Nasal cavity respiratory epithelium epithelial cell of viscerocranial mucosa (primary cell): ENCODE measurements around the gene IFIH1. TPM values are rescaled to one million over a fixed set of nuclear protein-coding genes. Genes with fewer than 3 reads are reported as not detected.

ENCODE experiments used
- total RNA-seq: library from RNA; depleted of rRNA; stranded (reverse); fragments of >200 nt; gene quantifications from 2 replicates; pipeline ENCODE4 v1.2.3, GENCODE V29; 2014

Gene IFIH1
- total RNA-seq: 6.8 and 27.3 TPM in 2 replicates

GRCh38 chr2:162318328-162319180, at the start of gene IFIH1:
Gene IFIH1, minus strand, starts transcription at chr2:162318684. Its CDS starts 377 bp downstream, at chr2:162318307.

DNA sequence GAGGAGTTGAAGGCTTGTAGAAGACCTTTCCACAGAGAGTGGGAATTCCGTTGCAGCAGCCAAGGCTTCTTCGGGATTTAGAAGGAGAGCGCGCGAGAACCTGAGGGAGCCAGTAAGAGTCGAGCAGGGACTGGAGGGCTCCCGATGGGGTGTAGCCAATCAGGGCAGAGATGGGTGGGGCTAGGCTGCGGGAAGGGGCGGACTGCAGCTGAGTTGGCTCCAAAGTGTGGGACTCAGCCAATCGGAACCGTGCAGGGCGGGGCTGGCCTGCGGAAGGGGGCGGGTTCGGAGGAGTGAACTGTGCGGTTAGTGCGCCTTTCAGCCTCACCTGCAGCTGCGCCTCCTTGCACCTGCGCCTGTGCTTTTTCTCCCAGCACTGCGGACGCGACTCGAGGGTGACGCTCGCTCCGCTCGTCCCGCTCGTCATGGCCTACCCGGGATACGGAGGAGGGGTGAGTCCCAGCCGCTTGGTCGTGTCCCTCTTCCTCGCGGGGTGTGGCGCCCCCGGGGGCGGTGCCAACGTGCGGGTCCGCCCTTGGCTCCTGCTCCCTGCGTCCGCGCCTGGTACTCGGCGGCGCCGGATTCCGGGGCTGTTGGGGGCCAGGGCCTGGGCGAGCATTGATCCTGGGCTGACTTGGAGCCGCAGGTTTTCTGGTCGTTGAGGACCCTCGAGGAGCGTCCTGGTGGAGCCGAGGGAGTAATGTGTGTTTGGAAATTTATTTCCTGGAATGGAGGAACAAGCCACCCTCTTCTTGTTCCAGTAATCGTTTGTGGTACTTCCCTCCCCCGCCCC, 25.5 kb upstream of the IFIH1 start, which contains the start of gene GCA:
Gene GCA, plus strand, starts transcription at position 309 of the 793 bp plus-strand sequence. Its CDS starts 117 bp downstream, at position 426.

DNA sequence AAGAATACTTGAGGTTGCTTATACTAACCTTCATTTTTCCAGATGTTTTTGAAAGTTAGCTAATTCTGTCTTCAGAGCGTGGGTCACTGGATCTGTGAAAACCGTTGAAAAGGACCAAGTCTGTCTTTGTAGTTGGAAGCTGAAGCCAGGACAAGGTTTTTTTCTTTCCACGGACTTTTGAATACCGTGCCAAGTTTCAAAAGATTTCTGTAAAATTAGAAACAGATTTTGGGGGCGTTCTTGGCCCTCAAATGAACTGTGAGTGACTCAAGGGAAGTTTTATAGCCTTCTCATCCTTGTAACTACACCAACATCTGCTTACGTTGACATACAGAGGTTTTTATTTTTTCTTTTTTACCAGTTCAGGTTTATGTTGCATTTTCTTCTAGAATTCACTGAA, 75.2 kb downstream of the IFIH1 start, which contains the start of gene FAP:
Gene FAP, minus strand, starts transcription at position 152 of the 400 bp plus-strand sequence. Its CDS starts 118 bp downstream, at position 34.

Other genes starting within 250 kb of the IFIH1 start
- 5.5 and 9.3 TPM in 2 replicates for gene DPP4, start 244.5 kb downstream of the IFIH1 start, total RNA-seq
- gene GCG, start 166.4 kb downstream of the IFIH1 start, total RNA-seq: not detected in 2 replicates
- 1.7 and 14.2 TPM in 2 replicates for gene FAP, start 75.2 kb downstream of the IFIH1 start, total RNA-seq
- gene GCA, start 25.4 kb upstream of the IFIH1 start, total RNA-seq: 6.2 and 9.0 TPM in 2 replicates